Measurements from ENCODE around the gene RBFOX2.
A peak's percentile ranks its signal among the peaks of the same experiment; 100 is the strongest.

The RBFOX2 gene

DNA sequence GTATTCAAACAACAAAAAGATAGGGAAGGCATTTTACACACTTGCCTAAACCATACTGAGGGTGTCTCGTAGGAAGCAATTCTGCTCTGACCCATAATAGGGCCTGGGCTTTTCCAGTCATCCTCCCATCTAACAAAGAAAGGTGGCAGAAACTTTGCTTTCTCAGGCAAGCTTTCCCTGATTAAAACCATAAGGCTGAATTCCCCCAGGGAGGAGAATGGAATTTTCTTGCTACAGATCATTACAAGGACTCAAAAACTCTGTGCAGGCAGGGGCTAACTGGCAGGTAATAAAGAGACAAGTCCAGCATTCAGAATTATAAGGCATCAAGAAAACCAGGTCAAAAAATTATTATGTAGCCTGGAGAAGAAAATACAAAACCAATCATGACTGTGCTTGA lies 90.4 kb downstream of the RBFOX2 start:
- TF ChIP-seq, protein P1, sequence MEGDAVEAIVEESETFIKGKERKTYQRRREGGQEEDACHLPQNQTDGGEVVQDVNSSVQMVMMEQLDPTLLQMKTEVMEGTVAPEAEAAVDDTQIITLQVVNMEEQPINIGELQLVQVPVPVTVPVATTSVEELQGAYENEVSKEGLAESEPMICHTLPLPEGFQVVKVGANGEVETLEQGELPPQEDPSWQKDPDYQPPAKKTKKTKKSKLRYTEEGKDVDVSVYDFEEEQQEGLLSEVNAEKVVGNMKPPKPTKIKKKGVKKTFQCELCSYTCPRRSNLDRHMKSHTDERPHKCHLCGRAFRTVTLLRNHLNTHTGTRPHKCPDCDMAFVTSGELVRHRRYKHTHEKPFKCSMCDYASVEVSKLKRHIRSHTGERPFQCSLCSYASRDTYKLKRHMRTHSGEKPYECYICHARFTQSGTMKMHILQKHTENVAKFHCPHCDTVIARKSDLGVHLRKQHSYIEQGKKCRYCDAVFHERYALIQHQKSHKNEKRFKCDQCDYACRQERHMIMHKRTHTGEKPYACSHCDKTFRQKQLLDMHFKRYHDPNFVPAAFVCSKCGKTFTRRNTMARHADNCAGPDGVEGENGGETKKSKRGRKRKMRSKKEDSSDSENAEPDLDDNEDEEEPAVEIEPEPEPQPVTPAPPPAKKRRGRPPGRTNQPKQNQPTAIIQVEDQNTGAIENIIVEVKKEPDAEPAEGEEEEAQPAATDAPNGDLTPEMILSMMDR (conservative IDR thresholded peaks at IDR 0.05; ENCODE audit: control insufficient read depth, insufficient read depth, low read depth, low read length): no peak
- H3K4me3 ChIP-seq (ENCODE audit: control insufficient read depth, low read depth, low read length): no peak overlapping the region
- peak; percentile 65 for DNase-seq (ENCODE audit: low read depth)

DNA sequence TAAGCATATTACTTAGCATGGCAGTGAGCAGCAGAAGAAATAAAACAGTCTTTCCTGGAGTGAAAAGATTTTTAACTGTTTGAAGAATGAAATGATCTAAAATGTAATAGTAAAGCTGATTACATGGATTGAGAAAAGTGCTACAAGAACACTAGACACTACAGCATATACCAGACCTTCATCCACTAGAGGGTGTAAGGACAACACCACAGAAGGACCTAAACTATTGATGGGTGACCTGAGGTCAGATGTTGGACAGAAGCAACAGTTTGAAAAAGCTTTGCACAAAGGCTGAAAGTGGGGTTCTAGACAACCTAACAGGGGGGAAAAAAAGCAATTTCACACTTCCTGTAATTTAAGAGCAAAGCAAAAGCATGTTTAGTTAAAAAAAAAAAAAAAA lies 97.7 kb downstream of the RBFOX2 start:
- TF ChIP-seq, protein P1 (conservative IDR thresholded peaks at IDR 0.05; ENCODE audit: control insufficient read depth, insufficient read depth, low read depth, low read length): peak; percentile 86
- no peak overlapping the region for H3K4me3 ChIP-seq (ENCODE audit: control insufficient read depth, low read depth, low read length)
- peak; percentile 86 for DNase-seq (ENCODE audit: low read depth)

- no peak overlapping the region for H3K4me3 ChIP-seq (ENCODE audit: control insufficient read depth, low read depth, low read length)
- TF ChIP-seq, protein P1 (conservative IDR thresholded peaks at IDR 0.05; ENCODE audit: control insufficient read depth, insufficient read depth, low read depth, low read length): no peak
- DNase-seq (ENCODE audit: low read depth): no peak
Measured at GRCh38 chr22:35928285-35928798, 100.3 kb downstream of the RBFOX2 start.

- TF ChIP-seq, protein P1 (conservative IDR thresholded peaks at IDR 0.05; ENCODE audit: control insufficient read depth, insufficient read depth, low read depth, low read length): no peak
- DNase-seq (ENCODE audit: low read depth): no peak
- no peak overlapping the region for H3K4me3 ChIP-seq (ENCODE audit: control insufficient read depth, low read depth, low read length)
Measured at GRCh38 chr22:35923026-35923425, 105.6 kb downstream of the RBFOX2 start.

DNA sequence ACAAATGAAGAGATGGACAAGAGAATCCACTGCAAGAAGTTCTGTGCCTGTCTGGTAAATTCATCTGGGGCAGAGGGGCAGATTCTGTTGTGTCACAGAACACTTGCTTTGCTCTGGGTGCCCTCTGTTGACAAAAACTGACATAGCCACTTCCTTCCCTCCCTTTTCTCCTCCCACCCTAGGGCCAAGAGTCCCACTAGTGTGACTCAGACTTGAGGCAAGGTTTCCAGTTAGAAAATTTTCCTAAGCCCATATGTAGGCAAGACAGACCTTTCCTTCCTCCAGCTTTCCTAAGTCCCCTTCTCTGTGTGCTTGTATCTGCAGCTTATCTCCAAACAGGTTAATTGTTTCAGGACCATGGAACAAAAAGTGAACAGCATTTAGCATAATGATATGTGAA lies 106.8 kb downstream of the RBFOX2 start:
- DNase-seq (ENCODE audit: low read depth): peak; percentile 94
- H3K4me3 ChIP-seq (ENCODE audit: control insufficient read depth, low read depth, low read length): no peak overlapping the region
- TF ChIP-seq, protein P1 (conservative IDR thresholded peaks at IDR 0.05; ENCODE audit: control insufficient read depth, insufficient read depth, low read depth, low read length): peak; percentile 65

DNA sequence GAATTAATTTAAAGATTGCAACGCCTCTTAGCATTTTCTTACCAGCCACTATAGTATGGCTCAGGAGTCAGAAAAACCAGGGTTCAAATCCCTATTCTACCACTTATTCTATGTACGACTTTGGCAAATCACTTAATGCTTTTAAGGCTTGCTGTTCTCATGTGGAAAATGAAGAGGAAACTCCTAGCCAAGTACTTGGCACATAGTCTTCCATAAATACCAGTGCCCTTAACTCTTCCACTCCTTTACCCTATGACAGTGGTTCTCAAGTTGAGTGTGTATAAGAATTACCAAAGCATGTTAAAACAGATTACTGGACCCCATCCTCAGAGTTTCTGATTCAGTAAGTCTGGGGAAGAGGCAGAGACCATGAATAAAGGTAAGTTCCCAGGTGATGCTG lies 107.6 kb downstream of the RBFOX2 start:
- no peak for DNase-seq (ENCODE audit: low read depth)
- TF ChIP-seq, protein P1 (conservative IDR thresholded peaks at IDR 0.05; ENCODE audit: control insufficient read depth, insufficient read depth, low read depth, low read length): no peak
- no peak overlapping the region for H3K4me3 ChIP-seq (ENCODE audit: control insufficient read depth, low read depth, low read length)

GRCh38 chr22:35919002-35919542 lies 109.6 kb downstream of the RBFOX2 start:
- no peak for DNase-seq (ENCODE audit: low read depth)
- H3K4me3 ChIP-seq (ENCODE audit: control insufficient read depth, low read depth, low read length): no peak overlapping the region
- TF ChIP-seq, protein P1 (conservative IDR thresholded peaks at IDR 0.05; ENCODE audit: control insufficient read depth, insufficient read depth, low read depth, low read length): no peak
